GM19239 (cell line): Measurements from ENCODE around the gene BCL2L13.
"Not testable (repeated sequence)": the region's sequence is repeated elsewhere in the genome, so short reads cannot be mapped to it uniquely, and the experiment has no call there.

ENCODE experiments used
- DNase-seq: peaks from one replicate; pipeline ENCODE4 v3.0.0; 2011; ENCODE audit warnings: low spot score; ENCODE audit not compliant: insufficient read length
- FAIRE-seq: peaks from 2 replicates; lab custom pipeline; 2011; peaks lifted over from hg19 to GRCh38; lab: Jason Lieb, UNC

Gene BCL2L13

GRCh38 chr22:17633998-17634323 is 4.6 kb upstream of the BCL2L13 start:
- no peak for FAIRE-seq
- DNase-seq: no peak

GRCh38 chr22:17634696-17635095 is 3.9 kb upstream of the BCL2L13 start:
- no peak for DNase-seq
- FAIRE-seq: no peak

- not testable (repeated sequence) for FAIRE-seq
These were observed 1.7 kb upstream of the BCL2L13 start for GRCh38 chr22:17636850-17637249.

GRCh38 chr22:17637490-17638181 is 921 bp upstream of the BCL2L13 start:
- no peak for DNase-seq

More at GRCh38 chr22:17636850-17637249, 1.7 kb upstream of the BCL2L13 start:
- DNase-seq: not testable (repeated sequence)

GRCh38 chr22:17638182-17638431 is 450 bp upstream of the BCL2L13 start:
- DNase-seq: no peak
- FAIRE-seq: no peak

More at GRCh38 chr22:17637490-17638181, 921 bp upstream of the BCL2L13 start:
- no peak for FAIRE-seq

- DNase-seq (peak; percentile 27), FAIRE-seq (peak; percentile 66)
These were observed 737 bp downstream of the BCL2L13 start for GRCh38 chr22:17639247-17639741.

GRCh38 chr22:17641269-17641668 is 2.7 kb downstream of the BCL2L13 start:
- no peak for DNase-seq
- FAIRE-seq: no peak

- FAIRE-seq: not testable (repeated sequence)
These were observed 3.8 kb downstream of the BCL2L13 start for GRCh38 chr22:17642357-17642756.

GRCh38 chr22:17647452-17647851 is 8.9 kb downstream of the BCL2L13 start:
- FAIRE-seq (no peak), DNase-seq (no peak)

More at GRCh38 chr22:17642357-17642756, 3.8 kb downstream of the BCL2L13 start:
- DNase-seq: not testable (repeated sequence)

- FAIRE-seq (no peak), DNase-seq (no peak)
These were observed 9.4 kb downstream of the BCL2L13 start for GRCh38 chr22:17647991-17648390.

- DNase-seq: no peak
- FAIRE-seq: no peak
These were observed 10.0 kb downstream of the BCL2L13 start for GRCh38 chr22:17648569-17648968.

GRCh38 chr22:17655289-17655688 is 16.7 kb downstream of the BCL2L13 start:
- no peak for FAIRE-seq
- no peak for DNase-seq

GRCh38 chr22:17656870-17657395 is 18.4 kb downstream of the BCL2L13 start:
- FAIRE-seq: no peak

GRCh38 chr22:17664414-17665055 is 26.0 kb downstream of the BCL2L13 start:
- DNase-seq (no peak), FAIRE-seq (no peak)

More at GRCh38 chr22:17656870-17657395, 18.4 kb downstream of the BCL2L13 start:
- no peak for DNase-seq

- FAIRE-seq: no peak
- no peak for DNase-seq
These were observed 26.7 kb downstream of the BCL2L13 start for GRCh38 chr22:17665248-17665647.

GRCh38 chr22:17665854-17666253 is 27.3 kb downstream of the BCL2L13 start:
- DNase-seq: no peak
- FAIRE-seq: no peak

- FAIRE-seq, DNase-seq: not testable (repeated sequence)
These were observed 33.0 kb downstream of the BCL2L13 start for GRCh38 chr22:17671521-17672092.

- FAIRE-seq: no peak
- no peak for DNase-seq
These were observed 33.9 kb downstream of the BCL2L13 start for GRCh38 chr22:17672417-17672991.

- no peak for DNase-seq
- FAIRE-seq: no peak
These were observed 35.6 kb downstream of the BCL2L13 start for GRCh38 chr22:17674152-17674551.

GRCh38 chr22:17675584-17675983 is 37.0 kb downstream of the BCL2L13 start:
- no peak for DNase-seq
- no peak for FAIRE-seq
